H9 (cell line): Measurements from ENCODE around the gene VGLL2. TPM values are rescaled to one million over a fixed set of nuclear protein-coding genes. Genes with fewer than 3 reads are reported as not detected.

Experiments
- DNase-seq: peaks from one replicate; pipeline ENCODE4 v3.0.0-alpha.2; 2017
- H2AFZ ChIP-seq: one replicate; pipeline ENCODE4 v1.6.1; 2013; ENCODE audit warnings: mild to moderate bottlenecking, low read length, control low read depth, moderate library complexity
- H2AK5ac ChIP-seq: 2 replicates; pipeline ENCODE4 v1.6.1; 2013; ENCODE audit warnings: low read length, control low read depth, mixed read lengths; ENCODE audit not compliant: insufficient read length
- H2BK120ac ChIP-seq: one replicate; pipeline ENCODE4 v1.6.1; 2013; ENCODE audit warnings: low read depth, mild to moderate bottlenecking, low read length, control low read depth, inconsistent platforms; ENCODE audit not compliant: poor library complexity, severe bottlenecking
- H2BK12ac ChIP-seq: 2 replicates; pipeline ENCODE4 v1.6.1; 2013; ENCODE audit warnings: low read length, control low read depth, mixed read lengths, low read depth; ENCODE audit not compliant: insufficient read length
- H2BK15ac ChIP-seq: 2 replicates; pipeline ENCODE4 v1.6.1; 2013; ENCODE audit warnings: low read depth, low read length, control low read depth
- H2BK20ac ChIP-seq: one replicate; pipeline ENCODE4 v1.6.1; 2013; ENCODE audit warnings: low read depth, mild to moderate bottlenecking, low read length, control low read depth, inconsistent platforms; ENCODE audit not compliant: poor library complexity, severe bottlenecking
- H2BK5ac ChIP-seq: 2 replicates; pipeline ENCODE4 v1.6.1; 2013; ENCODE audit warnings: low read length, control low read depth, mixed read lengths; ENCODE audit not compliant: insufficient read length
- H3K14ac ChIP-seq: 2 replicates; pipeline ENCODE4 v1.6.1; 2013; ENCODE audit warnings: low read length, control low read depth; ENCODE audit not compliant: insufficient read depth
- H3K18ac ChIP-seq: 2 replicates; pipeline ENCODE4 v1.6.1; 2013; ENCODE audit warnings: low read depth, mild to moderate bottlenecking, mixed read lengths, low read length, control low read depth; ENCODE audit not compliant: insufficient read length
- H3K23ac ChIP-seq: 2 replicates; pipeline ENCODE4 v1.6.1; 2013; ENCODE audit warnings: low read length, control low read depth, mixed read lengths, low read depth; ENCODE audit not compliant: insufficient read length
- H3K23me2 ChIP-seq: 2 replicates; pipeline ENCODE4 v1.6.1; 2013; ENCODE audit warnings: low read depth, mild to moderate bottlenecking, mixed read lengths, low read length, control low read depth; ENCODE audit not compliant: insufficient read length, poor library complexity, severe bottlenecking
- H3K27ac ChIP-seq: 2 replicates; pipeline ENCODE4 v1.5.1; 2013; ENCODE audit warnings: low read length, control low read depth, mixed read lengths, low read depth; ENCODE audit not compliant: insufficient read length
- H3K27me3 ChIP-seq: 2 replicates; pipeline ENCODE4 v1.6.1; 2013; ENCODE audit warnings: low read length, control low read depth, inconsistent platforms; ENCODE audit not compliant: insufficient read depth
- H3K4ac ChIP-seq: 2 replicates; pipeline ENCODE4 v1.6.1; 2013; ENCODE audit warnings: low read depth, mild to moderate bottlenecking, control low read depth, inconsistent platforms, low read length, moderate library complexity
- H3K4me1 ChIP-seq: 2 replicates; pipeline ENCODE4 v1.6.1; 2013; ENCODE audit warnings: low read length, control low read depth, inconsistent platforms; ENCODE audit not compliant: insufficient read depth
- H3K4me2 ChIP-seq: 2 replicates; pipeline ENCODE4 v1.6.1; 2013; ENCODE audit warnings: low read length, control low read depth, mixed read lengths; ENCODE audit not compliant: insufficient read length, insufficient read depth
- H3K56ac ChIP-seq: 2 replicates; pipeline ENCODE4 v1.6.1; 2013; ENCODE audit warnings: low read depth, mild to moderate bottlenecking, mixed read lengths, low read length, control low read depth; ENCODE audit not compliant: insufficient read length
- H3K79me1 ChIP-seq: 2 replicates; pipeline ENCODE4 v1.6.1; 2013; ENCODE audit warnings: low read depth, mild to moderate bottlenecking, moderate library complexity, low read length, control low read depth, inconsistent platforms; ENCODE audit not compliant: insufficient read depth, poor library complexity, severe bottlenecking
- H3K79me2 ChIP-seq: 2 replicates; pipeline ENCODE4 v1.6.1; 2013; ENCODE audit warnings: low read length, control low read depth, inconsistent platforms; ENCODE audit not compliant: insufficient read depth
- H3K9ac ChIP-seq: 2 replicates; pipeline ENCODE4 v1.6.1; 2013; ENCODE audit warnings: low read length, control low read depth, mixed read lengths; ENCODE audit not compliant: insufficient read length; ENCODE audit errors: extremely low read depth
- H3K9me3 ChIP-seq: one replicate; pipeline ENCODE4 v1.6.1; 2013; ENCODE audit warnings: low read depth, low read length, inconsistent platforms; ENCODE audit not compliant: control insufficient read depth
- H3T11ph ChIP-seq: one replicate; pipeline ENCODE4 v1.6.1; 2013; ENCODE audit warnings: mild to moderate bottlenecking, low read length, control low read depth, inconsistent platforms
- H4K20me1 ChIP-seq: one replicate; pipeline ENCODE4 v1.6.1; 2013; ENCODE audit not compliant: control insufficient read depth, insufficient read length, insufficient read depth
- H4K5ac ChIP-seq: 2 replicates; pipeline ENCODE4 v1.6.1; 2013; ENCODE audit warnings: low read depth, mild to moderate bottlenecking, mixed read lengths, low read length, control low read depth; ENCODE audit not compliant: insufficient read length
- H4K8ac ChIP-seq: replicated peaks from 2 replicates; pipeline ENCODE4 v1.6.1; 2013; ENCODE audit warnings: low read length, control low read depth, mixed read lengths, low read depth; ENCODE audit not compliant: insufficient read length
- H4K91ac ChIP-seq: 2 replicates; pipeline ENCODE4 v1.6.1; 2013; ENCODE audit warnings: low read depth, mild to moderate bottlenecking, moderate library complexity, mixed read lengths, low read length, control low read depth; ENCODE audit not compliant: insufficient read length
- H3K27ac Mint-ChIP-seq, 3 experiments: 2 replicates in 2 of 3; 3 replicates in 1 of 3; pipeline ENCODE4 v1.8.0; 2020 to 2021; ENCODE audit warnings: mixed read lengths in 3 of 3, mild to moderate bottlenecking in 1 of 3, moderate library complexity in 1 of 3
- H3K27me3 Mint-ChIP-seq: 2 replicates; pipeline ENCODE4 v1.8.0; 2021; ENCODE audit warnings: low read depth, mild to moderate bottlenecking, moderate library complexity, mixed read lengths
- H3K36me3 Mint-ChIP-seq, 3 experiments: 2 replicates in 2 of 3; 3 replicates in 1 of 3; pipeline ENCODE4 v1.8.0; 2020 to 2021; ENCODE audit warnings: low read depth in 3 of 3, mixed read lengths in 3 of 3; ENCODE audit not compliant: insufficient read depth in 1 of 3
- H3K4me1 Mint-ChIP-seq, 2 experiments: 2 replicates each; pipeline ENCODE4 v1.8.0; 2020; ENCODE audit warnings: mixed read lengths in 2 of 2
- H3K4me3 Mint-ChIP-seq, 2 experiments: 2 replicates in 1 of 2; 3 replicates in 1 of 2; pipeline ENCODE4 v1.8.0; 2020 to 2021; ENCODE audit warnings: mild to moderate bottlenecking in 2 of 2, mixed read lengths in 2 of 2, moderate library complexity in 1 of 2
- H3K9me3 Mint-ChIP-seq, 2 experiments: 2 replicates in 1 of 2; 3 replicates in 1 of 2; pipeline ENCODE4 v1.8.0; 2020; ENCODE audit warnings: mild to moderate bottlenecking in 2 of 2, mixed read lengths in 2 of 2, moderate library complexity in 1 of 2
- CTCF ChIP-seq: fragments of 200-600 bp; sonication (generic); conservative IDR thresholded peaks from 3 replicates; pipeline ENCODE4 v1.8.0; 2021; ENCODE audit warnings: antibody characterized with exemption, mild to moderate bottlenecking
- WGBS: extraction: QIAGEN DNeasy Blood & Tissue Kit; methylation state at CpG from one replicate; pipeline ENCODE4 v1.1.7; 2013; ENCODE audit warnings: missing lambda C conversion rate, low lambda C conversion rate, mixed read lengths; ENCODE audit not compliant: insufficient read length; ENCODE audit errors: extremely low coverage; 5-methylcytosine and 5-hydroxymethylcytosine counted together
- total RNA-seq: library from RNA; stranded (reverse); gene quantifications from 2 replicates; pipeline ENCODE4 v1.2.1, GENCODE V29; 2021

VGLL2 gene
- total RNA-seq, 1 experiment from 2014 or later: not detected

- peaks cover 96% of the 10 kb centered on the region for H3K27me3 Mint-ChIP-seq
- H3K4me2 ChIP-seq: no peak overlapping the region
Observed at GRCh38 chr6:117268924-117269323, 3.6 kb downstream of the VGLL2 start.

More at GRCh38 chr6:117268924-117269323, 3.6 kb downstream of the VGLL2 start:
- no peaks in the 10 kb centered on the region for H3K79me1 ChIP-seq
- no peak overlapping the region for H2AFZ ChIP-seq
- H3K4me1 ChIP-seq: no peaks in the 10 kb centered on the region
- H3K9ac ChIP-seq: no peak overlapping the region
- no peak overlapping the region for H3T11ph ChIP-seq
- no peak overlapping the region for H4K5ac ChIP-seq
- peaks cover 75% of the 10 kb centered on the region for H3K27me3 ChIP-seq
- no peak overlapping the region for H4K91ac ChIP-seq
- no peak overlapping the region for H4K8ac ChIP-seq
- no peak for DNase-seq
- H3K79me2 ChIP-seq: no peaks in the 10 kb centered on the region
- H3K27ac ChIP-seq: no peak overlapping the region
- TF ChIP-seq CTCF: no peak
- H3K18ac ChIP-seq: no peak overlapping the region
- H4K20me1 ChIP-seq: no peaks in the 10 kb centered on the region
- H2BK20ac ChIP-seq: no peak overlapping the region
- H3K4ac ChIP-seq: no peak overlapping the region
- Mint-ChIP-seq H3K4me3 (no peak overlapping the region), H3K27ac (no peak overlapping the region), H3K4me1 (peaks cover 23 to 50% of the 10 kb centered on the region in 2 experiments), H3K36me3 (no peaks in the 10 kb centered on the region), H3K9me3 (no peaks in the 10 kb centered on the region; a peak in 1 of 5 replicates)
- H3K23me2 ChIP-seq: peaks cover 16% of the 10 kb centered on the region
- no peak overlapping the region for H2BK120ac ChIP-seq
- no peak overlapping the region for H2BK15ac ChIP-seq
- H3K14ac ChIP-seq: no peak overlapping the region
- H3K9me3 ChIP-seq: no peaks in the 10 kb centered on the region
- H3K56ac ChIP-seq: no peak overlapping the region
- no peak overlapping the region for H2BK5ac ChIP-seq
- no peak overlapping the region for H2AK5ac ChIP-seq
- WGBS: no CpG with 5 or more reads among the region's 1 CpG
- no peak overlapping the region for H2BK12ac ChIP-seq
- no peak overlapping the region for H3K23ac ChIP-seq
